ENCODE measurements around the gene SCAI.
"Not testable (repeated sequence)": the region's sequence is repeated elsewhere in the genome, so short reads cannot be mapped to it uniquely, and the experiment has no call there.

SCAI gene

DNA sequence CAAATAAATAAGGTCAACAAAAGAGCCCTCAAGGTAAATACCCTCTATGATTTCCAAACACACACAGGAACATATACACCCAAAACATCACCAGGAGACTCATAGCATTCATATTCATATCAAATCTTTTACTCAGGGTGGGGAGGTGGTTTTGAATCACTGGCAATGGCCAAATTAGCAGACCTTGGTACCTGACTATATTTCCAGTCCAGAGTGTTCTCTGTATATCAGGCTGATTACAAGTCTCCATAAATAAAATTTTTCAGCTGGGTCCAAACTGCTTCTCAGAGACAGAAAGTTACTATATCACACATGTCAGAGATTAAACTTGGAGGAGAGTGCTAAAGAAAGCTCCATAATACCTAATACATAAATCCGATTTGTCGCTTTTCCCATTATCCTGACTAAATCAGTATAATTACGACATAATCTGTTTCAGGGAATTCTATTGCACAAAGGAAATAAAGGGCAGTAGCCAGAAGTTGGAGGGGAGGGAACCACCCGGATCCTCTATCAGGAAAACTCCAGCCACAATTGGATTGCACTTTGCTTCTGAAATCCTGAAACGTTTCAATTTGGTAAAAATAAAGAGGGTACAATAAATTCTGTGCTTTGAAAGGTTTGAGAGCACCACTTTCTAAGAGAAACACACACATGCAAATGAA is 195.5 kb downstream of the SCAI start:
- DNase-seq (ENCODE audit: low read depth) = no peak

- DNase-seq (ENCODE audit: low read depth) = no peak
Measured at GRCh38 chr9:124946167-124946566, 197.2 kb downstream of the SCAI start.

- DNase-seq (ENCODE audit: low read depth) = peak; percentile 43
Measured at GRCh38 chr9:124941679-124942561, 201.4 kb downstream of the SCAI start.

GRCh38 chr9:124940894-124941678 is 202.2 kb downstream of the SCAI start, which contains the start of gene GOLGA1:
GOLGA1 (minus strand) TSS chr9:124941083; CDS start chr9:124938711, 2,372 bp downstream.
- DNase-seq (ENCODE audit: low read depth) = peak; percentile 76

DNA sequence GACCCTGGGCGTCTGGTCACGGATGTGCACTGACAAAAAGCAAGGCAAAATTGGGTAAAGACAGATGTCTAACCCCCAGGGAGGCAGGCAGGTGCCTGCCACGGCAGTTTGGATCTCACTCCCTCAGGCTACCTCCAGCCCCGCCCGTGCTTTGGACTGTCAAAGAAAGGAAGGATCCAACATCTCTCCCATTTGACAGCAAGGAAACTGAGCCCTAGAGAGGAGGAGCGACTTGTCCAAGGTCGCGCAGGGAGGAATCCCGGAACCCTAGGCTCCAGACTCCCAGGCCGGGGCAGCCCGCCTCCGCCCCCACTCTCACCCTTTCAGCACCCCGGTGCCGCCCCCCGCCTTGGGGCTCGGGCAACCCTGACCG is 202.8 kb downstream of the SCAI start:
- DNase-seq (ENCODE audit: low read depth) = peak; percentile 1

DNA sequence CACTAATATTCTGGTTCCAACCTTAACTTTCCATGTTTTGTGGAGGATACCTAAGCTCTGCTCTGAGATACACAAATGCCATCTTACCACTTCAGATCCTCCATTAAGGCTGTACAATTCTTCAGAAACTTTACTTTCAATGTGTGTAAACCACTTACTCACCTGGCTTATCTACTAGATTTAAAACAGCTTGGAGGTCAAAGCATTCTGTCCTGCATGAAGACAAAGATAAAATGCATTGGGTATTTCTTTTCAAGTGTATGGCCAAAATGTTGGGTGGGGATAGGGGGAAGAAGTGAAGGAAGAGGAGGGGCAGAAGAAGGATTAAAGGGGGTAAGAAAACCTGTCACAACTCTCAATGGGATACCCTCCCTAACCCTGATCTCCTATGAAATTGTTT is 203.4 kb downstream of the SCAI start:
- no peak for DNase-seq (ENCODE audit: low read depth)

- DNase-seq (ENCODE audit: low read depth) = no peak
Measured at GRCh38 chr9:124934290-124934689, 209.0 kb downstream of the SCAI start.

GRCh38 chr9:124932333-124932732 is 211.0 kb downstream of the SCAI start:
- no peak for DNase-seq (ENCODE audit: low read depth)

- DNase-seq (ENCODE audit: low read depth) = no peak
Measured at GRCh38 chr9:124929464-124929863, 213.9 kb downstream of the SCAI start.

- DNase-seq (ENCODE audit: low read depth) = no peak
Measured at GRCh38 chr9:124928116-124928515, 215.2 kb downstream of the SCAI start.

- DNase-seq (ENCODE audit: low read depth) = not testable (repeated sequence)
Measured at GRCh38 chr9:124920394-124920793, 222.9 kb downstream of the SCAI start.

GRCh38 chr9:124914753-124915405 is 228.4 kb downstream of the SCAI start:
- DNase-seq (ENCODE audit: low read depth) = no peak

GRCh38 chr9:124913378-124913777 is 229.9 kb downstream of the SCAI start:
- no peak for DNase-seq (ENCODE audit: low read depth)

- DNase-seq (ENCODE audit: low read depth) = no peak
Measured at GRCh38 chr9:124911766-124912165, 231.6 kb downstream of the SCAI start.

DNA sequence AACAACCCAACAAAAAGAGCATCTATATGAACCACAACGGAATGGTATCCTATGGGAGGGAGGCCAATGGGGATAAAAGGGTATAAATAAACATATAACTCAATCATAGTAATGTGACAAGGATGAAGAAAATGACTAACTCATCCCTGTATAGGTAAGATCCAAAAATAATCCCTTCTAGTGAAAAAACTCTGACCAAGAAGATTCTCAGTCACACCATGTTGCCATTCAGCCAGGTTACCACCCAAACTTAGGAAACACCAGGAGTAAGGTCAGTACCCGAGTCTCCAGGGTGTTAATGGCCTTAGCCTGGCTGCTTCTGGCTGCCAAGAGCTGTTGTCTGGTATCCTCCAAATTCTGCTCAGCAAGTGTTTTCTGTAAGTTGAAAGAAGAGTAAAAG is 235.2 kb downstream of the SCAI start:
- DNase-seq (ENCODE audit: low read depth) = no peak

GRCh38 chr9:124906966-124907365 is 236.4 kb downstream of the SCAI start:
- no peak for DNase-seq (ENCODE audit: low read depth)

DNA sequence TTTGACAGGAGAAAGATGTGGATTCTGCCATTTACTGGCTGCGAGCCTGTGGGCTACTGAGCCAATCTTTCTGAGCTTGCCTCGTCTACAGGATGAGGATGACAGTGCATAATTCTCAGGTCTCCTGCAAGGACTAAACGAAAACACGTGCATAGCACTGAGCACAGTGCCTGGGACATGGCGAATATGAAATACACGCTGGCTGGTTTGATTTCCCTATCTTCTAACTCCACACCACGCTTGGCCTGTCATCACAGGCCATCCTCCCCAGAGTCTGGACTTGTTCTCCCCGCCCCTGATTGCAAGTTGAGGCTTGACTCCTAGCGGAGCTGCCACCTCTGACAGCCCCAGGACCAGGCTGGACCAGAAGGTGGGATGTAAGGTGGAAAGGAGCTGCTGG is 243.5 kb downstream of the SCAI start:
- no peak for DNase-seq (ENCODE audit: low read depth)

GRCh38 chr9:124897570-124898460 is 245.5 kb downstream of the SCAI start:
- no peak for DNase-seq (ENCODE audit: low read depth)

- no peak for DNase-seq (ENCODE audit: low read depth)
Measured at GRCh38 chr9:124894741-124895170, 248.6 kb downstream of the SCAI start.

DNA sequence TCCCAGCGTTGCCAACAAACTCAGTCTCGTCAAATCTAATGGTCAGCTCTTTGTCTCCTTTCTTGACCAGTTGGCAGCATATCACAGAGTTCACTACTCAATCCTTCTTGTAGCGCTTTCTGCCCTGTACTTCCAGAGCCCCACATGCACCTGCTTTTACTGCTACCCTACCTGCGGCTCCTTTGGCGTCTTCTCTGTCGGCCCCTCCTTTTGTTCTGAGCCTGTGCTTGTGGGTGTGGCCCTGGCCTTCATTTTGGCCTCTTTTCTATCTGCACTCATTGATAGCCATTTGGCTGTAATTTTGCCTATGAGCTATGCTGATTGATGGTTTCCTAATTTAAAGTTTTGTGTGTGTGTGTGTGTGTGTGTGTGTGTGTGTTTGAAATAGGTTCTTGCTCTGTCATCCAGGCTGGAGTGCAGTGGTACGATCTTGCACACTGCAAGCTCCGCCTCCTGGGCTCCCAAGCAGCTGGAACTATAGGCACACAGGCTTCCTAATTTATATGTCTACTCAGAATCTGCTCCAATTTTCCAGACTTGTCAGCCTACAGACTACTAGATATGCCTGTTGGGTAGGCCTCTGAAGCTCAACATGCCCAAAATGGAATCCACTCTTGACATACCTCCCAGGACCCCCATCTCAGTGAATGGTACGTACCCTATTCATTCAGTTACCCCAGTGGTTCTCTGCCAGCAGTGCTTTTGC is 249.1 kb downstream of the SCAI start:
- DNase-seq (ENCODE audit: low read depth) = no peak

All from stimulated activated CD8-positive, alpha-beta memory T cell treated with anti-CD3 and anti-CD28 coated beads, Interleukin-15, amount 100 ng/mL, for 1 hour (primary cell).